Daoy (cell line): Measurements from ENCODE around the gene CBFA2T2. TPM values are rescaled to one million over a fixed set of nuclear protein-coding genes. Genes with fewer than 3 reads are reported as not detected.

ENCODE experiments used
- DNase-seq: peaks from one replicate; pipeline ENCODE4 v3.0.0-alpha.2; 2015; ENCODE audit warnings: low read depth
- total RNA-seq: library from RNA; depleted of rRNA; stranded (reverse); fragments of >200 nt; shearing (Covaris generic); gene quantifications from 2 replicates; pipeline ENCODE4 v1.2.3, GENCODE V29; 2014

The CBFA2T2 gene
- total RNA-seq, 1 experiment from 2014 or later: 3.6 TPM

DNA sequence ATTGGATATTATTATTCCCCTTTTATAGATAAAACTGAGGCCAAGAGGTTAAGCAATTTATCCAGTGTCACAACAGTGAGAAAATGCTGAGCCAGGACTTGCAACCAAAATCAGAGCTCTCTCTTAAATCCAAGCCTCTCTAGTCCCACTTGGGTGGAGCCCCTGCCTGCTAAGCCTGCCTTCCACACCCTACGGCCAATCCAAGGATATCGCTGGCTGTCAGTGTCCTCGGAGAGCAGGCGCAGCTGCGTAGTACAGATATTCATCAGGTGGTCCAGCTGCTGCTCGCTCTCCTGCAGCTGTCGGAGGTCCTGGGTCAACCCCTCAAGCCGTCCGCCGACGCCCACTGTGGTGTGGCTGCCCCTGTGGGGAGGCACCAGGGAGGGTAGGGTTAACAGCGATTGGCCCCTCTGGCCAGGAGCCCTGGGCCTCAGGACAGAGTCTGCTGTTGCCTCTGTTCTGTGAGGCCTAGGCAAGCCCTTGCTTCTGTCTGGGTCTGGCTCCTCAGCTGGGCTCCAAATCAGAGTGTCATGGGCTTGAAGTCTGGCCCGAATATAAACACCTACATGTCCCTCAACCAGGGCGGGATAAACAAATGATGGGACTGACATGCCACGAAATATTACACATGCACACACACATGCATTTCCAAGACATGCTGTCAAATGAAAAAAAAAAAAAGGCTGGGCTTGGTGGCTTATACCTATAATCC, 188.3 kb downstream of the CBFA2T2 start:
- DNase-seq: no peak

DNA sequence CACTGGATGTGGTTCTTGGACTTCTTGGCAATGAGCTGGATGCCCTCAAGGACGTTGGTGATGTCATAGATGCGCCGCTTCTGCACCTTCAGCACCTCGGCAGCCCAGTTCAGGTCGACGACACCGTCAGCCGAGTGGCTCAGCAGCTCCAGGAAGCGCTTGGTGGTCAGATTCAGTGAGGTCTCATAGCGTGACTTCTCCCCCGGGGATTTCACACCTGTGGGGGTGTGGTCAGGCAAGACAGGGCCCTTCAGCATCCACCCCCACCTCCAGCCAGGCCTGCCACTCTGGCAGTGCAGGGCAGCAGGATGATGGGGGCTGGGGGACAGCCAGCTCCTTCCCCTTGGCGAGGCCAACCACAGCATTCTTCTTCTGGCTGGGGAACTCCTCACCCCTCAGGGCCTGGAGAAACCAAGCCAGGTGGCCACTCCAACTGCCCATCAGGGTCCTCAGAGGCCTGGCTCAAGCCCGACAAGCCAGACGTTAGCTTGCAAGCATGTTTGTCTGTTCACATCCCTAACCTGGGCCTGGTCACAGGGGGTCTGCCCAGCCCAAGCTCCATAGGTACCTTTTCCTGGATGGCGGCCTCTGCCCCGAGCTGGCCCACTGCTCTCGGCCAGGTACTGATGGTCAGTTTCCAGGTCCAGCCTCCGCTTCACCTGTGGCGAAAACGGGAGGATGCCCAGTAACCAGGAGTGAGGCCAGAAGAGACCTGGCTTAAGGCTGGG, 190.0 kb downstream of the CBFA2T2 start:
- DNase-seq: no peak

DNA sequence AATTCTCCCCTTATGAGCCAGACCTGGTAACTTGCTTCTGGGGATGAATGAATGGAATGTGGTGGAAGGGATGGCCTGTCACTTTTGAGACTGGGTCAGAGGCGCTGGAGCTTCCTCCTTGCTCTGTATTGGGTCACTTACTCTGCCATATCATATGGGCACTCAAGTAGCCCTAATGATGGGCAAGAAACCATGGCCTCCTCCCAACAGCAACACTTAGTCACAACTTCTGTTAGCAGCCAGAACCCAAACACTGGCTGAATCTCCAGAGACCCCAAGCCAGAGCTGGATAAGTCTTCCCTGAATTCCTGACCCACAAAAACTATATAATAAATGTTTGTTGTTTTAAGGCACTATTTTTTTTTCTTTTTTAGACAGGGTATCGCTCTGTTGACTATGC, 190.8 kb downstream of the CBFA2T2 start:
- DNase-seq: peak; percentile 47

DNA sequence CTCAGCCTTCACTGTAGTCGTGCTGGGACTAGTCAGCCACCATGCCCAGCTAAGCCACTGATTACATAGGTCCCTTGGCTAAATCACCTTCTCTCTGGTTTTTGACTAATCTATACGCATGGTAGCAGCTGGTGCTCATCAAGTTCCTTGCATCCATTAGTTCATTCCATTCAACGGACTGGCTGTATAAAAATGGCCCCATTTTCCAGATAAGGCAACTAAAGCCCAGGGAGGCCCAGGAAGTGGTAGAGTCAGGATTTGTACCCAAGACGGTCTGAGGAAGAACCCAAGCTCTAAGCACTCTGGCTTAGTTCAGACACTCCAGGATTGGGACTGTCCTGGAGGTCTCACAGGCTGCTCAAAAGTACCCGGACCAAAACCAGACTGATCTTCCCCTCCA, 191.4 kb downstream of the CBFA2T2 start:
- no peak for DNase-seq

DNA sequence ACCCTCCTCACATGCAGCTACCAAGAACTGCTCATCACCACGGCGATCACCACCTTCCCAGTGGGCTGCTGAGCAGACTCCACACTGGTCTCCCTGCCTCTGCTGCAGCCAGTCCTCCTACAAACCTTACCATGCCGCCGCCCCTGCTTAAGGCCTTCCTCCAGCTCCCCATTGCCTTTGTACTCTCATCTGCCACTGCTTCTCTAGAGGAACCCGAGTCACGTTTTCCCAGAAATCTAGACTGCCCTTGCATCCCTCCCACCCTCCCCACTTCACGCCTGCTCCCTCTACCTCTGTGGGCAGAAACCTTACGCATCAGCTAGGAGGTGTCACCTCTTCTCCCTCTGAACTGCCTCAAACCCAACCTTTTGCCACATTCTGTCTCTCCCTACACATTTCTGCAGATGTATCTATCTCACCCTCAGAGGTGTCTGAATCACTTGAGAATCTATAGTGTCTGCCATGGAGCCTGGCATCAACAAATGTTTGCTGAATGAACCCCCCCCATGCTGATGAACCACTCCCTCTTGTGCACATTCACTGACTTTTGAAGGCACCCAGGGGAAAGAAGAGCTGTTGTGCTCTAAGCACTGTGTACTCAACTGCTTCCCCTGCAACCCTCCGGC, 191.9 kb downstream of the CBFA2T2 start:
- no peak for DNase-seq

DNA sequence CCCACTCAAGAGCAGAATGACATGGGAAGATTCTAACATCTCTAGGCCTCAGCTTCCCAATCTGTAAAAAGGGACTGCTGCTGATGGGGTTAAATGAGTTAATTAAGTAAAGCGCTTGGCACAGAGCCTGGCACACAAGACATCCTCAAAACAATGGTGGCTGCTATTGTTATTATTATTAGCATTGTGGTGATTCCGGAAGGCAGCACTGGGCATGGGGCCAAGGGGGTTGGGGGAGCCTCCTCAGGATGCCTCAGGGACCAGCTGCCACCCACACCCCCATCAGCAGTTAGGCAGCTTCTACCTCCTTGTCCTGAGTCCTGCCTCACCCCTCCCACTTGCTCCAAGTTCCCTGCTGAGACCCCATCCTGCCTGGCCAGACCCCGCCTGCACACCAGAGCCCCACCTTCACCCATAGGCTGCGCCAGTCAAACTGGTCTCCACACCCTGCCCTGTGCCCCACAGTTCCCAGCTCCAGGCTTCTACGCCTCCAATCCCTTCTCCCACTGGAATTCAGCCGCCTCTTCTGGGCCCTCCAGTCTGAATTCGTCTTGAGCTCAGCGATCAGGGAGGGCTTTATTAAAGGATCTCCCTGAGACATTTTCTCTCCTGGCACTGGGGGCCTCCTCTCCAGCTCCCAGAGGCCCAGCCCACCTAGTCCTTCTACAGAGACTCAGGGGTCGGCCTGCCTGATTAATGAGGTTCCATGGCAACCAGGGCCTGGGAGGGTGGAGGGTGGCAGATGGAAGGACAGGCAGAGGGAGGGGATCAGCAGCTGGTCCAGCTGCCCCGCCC, 194.8 kb downstream of the CBFA2T2 start:
- DNase-seq: no peak

DNA sequence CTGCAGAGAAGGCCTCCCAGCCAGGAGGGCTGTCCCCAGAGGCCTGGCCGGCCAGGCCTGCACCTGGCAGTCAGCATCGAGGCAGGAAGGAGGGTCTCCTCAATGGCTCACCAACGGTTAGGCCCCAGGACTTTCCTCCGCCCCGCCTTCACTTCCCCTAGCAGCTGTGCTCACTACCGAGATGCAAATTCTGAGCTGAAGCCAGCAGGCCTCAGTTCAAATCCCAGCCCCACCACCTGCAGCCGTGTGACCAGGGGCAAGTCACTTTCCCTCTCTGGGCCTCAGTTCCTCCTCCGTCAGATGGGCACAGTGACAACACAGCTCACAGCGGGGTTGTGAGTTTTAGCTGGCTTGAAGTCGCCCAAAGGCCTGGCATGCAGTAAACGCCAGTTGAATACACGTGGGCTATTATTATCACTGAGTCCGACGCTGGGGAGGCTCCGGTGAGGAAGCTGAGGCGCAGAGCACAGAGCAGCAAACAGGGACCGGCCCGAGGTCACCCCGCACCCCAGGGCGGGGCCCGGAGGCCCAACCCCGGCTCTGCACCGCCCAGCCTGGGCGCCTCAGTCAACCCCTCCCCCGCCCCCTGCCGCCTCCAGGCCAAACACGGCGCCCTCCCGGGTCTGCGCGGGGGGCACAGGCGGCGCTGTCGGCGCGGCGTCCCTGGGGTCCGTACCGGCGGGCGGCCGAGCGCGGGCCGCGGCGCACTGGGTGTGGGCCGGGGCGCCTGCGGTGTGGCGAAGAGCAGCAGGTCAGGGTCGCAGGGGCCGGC, 195.6 kb downstream of the CBFA2T2 start:
- DNase-seq: peak; percentile 47

DNA sequence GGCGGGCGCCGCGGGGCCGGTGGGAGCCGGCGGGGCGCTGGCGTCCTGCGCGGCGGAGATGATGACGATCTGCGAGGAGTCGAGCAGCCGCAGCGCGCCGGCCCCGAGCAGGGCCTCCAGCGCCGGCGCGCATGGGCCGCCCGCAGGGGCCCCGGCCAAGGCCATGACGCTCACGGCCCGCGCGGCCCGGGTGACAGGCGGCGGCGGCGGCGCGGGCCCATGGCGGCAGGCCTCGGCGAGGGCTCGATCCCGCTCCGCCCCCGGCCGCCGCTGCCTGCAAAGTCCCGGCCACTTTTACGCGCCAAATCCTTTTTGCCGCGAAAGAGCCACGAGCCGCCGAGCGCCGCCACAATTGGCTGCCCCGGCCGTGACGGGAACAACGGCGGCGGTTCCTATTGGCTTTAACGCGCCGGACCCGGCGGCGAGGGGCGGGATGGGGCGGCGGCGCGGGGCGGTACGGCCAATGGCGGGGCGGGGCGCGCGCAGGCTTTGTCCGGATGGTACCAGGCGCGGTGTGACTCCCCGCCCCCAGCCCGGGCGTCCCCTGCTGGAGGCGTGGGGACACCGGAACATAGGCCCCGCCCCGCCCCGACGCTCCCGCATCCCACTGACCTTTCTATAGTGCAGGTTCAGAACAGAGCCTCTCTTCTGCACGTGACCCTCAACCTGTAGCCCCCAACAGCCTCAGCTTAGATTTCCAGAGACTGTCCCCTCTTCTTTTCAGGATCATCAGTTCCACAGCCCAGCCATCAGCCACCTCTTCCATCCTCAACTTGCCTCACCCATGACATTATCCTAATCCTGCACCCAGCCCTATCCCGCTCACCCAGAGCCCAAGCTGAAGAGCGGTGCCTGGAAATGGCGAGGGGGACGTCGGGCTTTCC, 196.4 kb downstream of the CBFA2T2 start, which contains the start of gene E2F1:
Gene E2F1 (minus strand): TSS at position 286 of the 884 bp plus-strand sequence. CDS start 121 bp downstream, at position 165.
- peak; percentile 98 for DNase-seq

DNA sequence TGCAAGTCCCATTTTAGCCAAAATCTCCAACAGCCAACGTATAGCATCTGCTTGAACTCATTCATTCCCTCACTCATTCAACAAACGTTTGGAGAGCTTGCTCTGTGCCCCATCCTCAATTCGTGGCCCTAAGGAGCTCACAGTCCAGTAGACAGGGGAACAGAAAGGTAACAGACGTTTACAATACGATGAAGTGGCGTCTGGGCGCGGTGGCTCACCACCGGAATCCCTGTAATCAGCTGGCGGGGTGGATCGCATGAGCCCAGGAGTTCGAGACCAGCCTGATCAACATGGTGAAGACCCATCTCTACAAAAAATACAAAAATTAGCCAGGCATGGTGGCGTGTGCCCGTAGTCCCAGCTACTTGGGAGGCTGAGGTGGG, 197.1 kb downstream of the CBFA2T2 start:
- no peak for DNase-seq

DNA sequence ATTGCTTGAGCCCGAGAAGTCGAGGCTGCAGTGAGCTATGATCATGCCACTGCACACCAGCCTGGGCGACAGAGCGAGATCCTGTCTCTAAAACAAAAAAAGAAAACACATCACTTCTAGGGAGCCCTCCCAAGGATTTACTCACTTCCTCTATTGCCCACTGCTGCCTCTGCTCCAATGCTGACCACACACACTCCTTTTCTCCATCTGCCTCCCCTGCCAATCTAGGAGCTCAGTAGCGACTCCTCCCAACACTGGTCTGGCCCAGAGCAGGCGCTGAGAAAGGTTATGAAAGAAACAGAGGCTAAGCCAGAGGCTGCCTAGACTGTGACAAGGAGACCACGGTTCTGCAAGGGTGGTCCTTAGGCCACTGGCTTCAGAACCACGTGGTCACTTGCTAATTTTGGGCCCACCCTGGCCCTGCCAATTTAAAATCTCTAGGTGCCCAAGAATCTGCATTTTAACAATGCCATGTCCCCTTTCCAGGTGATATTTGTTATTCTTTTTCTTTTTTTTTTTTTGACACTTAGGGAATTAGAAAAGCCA, 197.5 kb downstream of the CBFA2T2 start:
- DNase-seq: peak; percentile 78

DNA sequence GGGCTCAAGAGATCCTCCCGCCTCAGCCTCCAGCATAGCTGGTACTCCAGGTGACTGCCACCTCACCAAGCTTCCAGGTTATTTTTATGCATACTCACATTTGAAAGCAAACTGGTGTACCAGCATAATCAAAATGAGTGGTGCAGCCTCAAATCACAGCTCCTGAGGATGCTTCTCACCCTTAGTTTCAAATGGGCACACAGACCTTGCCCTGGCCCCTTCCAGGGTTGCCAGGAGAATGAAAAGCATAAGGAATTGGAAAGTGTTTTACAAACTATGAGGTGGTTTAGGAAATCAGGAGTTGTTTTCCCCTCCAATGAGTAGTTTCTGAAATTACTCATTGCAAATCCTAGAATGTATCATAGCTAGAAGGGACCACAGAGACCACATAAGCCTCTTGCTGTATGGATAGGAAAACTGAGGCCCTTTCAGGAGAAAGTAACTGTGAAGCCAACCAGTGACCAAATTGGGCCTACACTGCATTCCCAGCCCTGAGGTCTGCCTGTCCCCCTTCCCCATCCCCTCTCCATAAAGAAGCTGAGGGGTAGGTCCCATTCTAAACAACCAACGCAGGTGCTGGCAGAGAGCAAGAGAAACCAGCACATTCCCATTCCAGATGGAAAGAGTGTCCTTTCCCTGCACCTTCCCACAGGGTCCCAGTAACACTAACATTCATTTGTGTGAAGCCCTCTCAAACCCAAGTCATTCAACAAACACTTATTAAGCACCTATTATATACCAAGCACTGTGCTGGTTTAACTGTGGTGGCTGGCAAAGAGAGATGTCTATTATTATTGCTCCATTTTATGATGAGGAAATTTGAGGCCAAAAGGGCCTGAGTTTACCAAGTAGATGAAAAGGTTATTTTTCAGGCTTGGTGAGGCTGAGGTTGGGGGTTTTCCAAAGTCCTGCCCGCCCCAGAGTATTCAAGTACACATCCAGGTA, 198.4 kb downstream of the CBFA2T2 start:
- no peak for DNase-seq

DNA sequence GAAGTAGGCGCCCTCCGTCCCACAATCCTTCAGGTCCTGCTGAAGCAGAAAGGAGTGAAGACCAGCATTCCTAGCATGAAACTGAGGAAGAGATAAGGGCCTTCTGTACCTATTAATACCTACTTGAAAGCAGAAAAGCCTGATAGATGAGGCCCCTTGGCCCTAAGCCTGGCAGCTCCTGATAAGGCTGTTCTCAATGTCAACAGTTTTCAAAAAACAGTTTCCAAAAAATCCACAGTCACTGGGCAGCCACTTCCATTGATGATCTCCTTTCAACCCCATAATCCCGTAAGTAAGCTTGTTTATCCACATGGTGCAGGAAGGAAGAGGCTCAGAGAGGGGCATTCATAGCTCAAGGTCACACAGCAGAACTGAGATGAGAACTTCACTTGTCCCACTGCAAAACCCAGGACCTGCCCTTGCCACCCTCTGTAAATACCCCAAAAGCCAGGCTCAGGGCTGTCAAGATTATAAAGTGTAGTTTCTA, 199.1 kb downstream of the CBFA2T2 start:
- no peak for DNase-seq

DNA sequence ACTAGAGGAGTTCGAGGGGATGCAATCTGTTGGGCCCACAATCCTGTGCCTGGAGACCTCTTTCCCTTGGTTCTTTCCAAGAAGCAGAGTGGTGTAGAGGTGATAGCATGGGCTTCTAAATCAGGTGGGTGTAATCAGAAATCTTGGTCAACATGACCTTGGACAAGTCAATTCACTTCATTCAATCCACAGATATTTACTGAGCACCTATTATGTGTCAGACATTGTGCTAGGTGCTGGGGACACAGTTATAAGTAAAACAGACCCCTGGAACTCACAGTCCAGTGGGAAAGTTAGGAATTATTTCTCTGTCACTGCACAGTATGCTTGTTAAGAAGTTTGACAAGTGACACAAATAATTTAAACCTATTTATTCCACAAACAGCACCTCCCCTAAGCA, 199.6 kb downstream of the CBFA2T2 start:
- DNase-seq: no peak

DNA sequence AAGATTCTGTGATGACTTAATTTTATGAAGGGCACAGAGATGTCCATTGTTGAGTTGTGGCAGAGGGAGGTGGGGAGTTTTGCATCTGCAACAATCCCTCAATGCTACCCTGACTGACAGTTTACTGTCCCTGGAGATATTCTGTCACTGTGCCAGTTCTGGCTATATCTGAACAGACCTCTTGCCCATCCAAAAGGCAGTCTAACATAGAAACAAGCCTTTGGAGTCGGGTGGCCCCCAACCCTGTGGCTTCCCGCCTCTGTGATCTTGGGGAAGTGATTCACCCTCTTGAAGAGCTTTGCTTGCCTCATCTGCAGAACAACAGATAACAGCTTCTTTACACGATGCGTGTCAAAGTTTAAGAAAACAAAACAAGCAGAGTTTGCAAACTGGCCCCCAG, 200.1 kb downstream of the CBFA2T2 start:
- peak; percentile 85 for DNase-seq

DNA sequence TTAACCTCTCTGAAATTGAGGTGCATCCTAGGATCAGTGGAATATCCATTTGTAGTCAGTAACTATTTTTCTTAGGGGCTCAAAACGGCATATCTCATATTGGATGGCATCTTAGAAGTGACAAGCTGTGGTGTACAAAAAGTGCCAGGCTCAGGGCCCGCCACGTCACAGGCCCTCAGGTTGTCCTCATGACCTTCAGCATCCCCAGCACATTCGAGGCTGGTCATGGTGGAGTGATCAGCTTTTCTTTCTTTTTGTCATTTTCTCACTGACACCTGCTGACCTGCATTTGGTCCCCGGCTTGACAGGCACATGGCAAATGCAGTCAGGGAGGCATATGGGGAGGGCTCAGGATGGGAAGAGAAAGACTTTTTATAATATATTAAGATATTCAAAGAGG, 203.4 kb downstream of the CBFA2T2 start:
- DNase-seq: no peak

DNA sequence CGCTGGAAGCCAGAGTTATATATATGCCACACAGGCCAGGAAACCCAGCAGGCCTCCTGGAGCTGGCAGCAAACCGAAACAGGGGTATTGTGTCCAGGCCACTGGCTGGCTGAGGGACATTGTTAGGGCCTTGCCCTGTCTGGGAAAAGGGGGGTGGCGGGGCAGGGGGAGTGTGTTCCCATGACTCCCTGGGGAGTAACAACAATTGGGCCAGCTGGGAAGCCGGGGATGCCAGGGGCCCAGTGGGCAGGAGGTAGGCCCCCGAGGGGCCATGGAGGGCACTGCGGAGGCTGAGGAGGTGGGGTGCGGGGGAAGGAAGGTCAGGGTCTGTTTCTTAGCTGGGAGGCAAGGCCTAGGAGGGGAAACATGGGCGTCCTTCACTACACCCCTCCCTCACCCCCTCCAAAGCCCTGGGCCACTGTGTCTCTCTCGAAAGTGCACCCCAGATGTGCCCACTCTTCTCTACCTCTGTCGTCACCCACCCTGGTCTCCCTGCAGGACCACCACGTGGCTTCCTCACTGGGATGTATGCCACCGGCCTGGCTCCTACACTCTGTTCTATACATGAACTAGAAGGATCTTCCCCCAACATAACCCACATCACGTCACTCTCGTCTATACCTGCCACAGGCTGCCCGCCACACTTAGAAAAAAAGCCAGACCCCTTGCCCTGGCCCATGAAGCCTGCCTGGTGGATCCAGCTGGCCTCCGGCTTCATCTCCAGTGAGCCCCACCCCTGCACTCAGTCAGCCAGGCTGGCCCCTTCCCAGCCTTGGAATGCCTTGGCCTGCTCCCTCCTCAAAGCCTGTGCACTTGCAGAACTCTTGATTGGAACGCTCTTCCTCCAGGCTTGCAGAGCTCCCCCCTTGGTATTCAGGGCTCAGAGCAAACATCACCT, 204.1 kb downstream of the CBFA2T2 start:
- DNase-seq: no peak

DNA sequence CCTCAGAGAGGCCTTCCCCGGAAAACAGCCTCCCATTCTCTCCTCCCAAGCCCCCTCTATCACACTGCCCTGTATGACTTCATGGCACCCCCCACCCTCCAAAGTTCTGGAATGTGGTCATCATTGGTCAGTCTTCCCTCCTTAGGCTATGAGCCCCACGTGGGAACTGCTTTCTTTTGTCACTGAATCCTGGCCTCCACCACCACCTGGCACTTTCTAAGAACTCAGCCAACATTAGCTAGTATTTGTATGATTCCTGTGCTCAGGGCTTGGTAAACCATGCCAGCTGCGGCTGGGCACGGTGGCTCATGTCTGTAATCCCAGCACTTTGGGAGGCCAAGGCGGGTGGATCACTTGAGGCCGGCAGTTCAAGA, 204.7 kb downstream of the CBFA2T2 start:
- DNase-seq: no peak

DNA sequence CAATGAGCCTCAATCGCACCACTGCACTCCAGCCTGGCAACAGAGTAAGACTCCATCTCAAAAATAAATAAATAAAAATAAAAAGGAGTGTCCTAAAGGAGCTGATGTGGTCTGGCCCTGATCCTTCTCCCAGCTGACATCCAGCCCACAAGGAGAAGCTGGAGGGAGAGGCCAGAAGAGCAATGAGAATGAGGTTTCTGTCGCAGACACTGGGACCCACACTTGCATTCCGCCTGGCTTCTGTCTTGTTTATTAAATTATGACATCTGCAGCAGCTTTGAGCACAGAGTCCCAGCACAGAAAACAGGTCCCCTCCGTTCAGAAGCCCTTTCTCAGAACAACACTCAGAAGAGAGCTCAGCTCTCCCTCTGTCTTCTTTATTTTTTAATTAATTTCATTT, 206.6 kb downstream of the CBFA2T2 start:
- no peak for DNase-seq
